GM19324 (cell line): ENCODE measurements around the gene AACS.

Experiments used
- ATAC-seq: cut with Tn5 transposase; IDR thresholded peaks from one replicate; pipeline ENCODE4 v1.9.1; 2021; ENCODE audit warnings: mild to moderate bottlenecking, moderate library complexity; ENCODE audit not compliant: unreplicated experiment, low FRiP score

The AACS gene

GRCh38 chr12:125148316-125148715, 83.1 kb downstream of the AACS start:
- no peak for ATAC-seq

- peak; percentile 85 for ATAC-seq
Measured at GRCh38 chr12:125149160-125150108, 84.2 kb downstream of the AACS start.

- ATAC-seq, result no peak
Measured at GRCh38 chr12:125151284-125151683, 86.0 kb downstream of the AACS start.

GRCh38 chr12:125152463-125152862, 87.2 kb downstream of the AACS start:
- no peak for ATAC-seq

GRCh38 chr12:125155366-125155765, 90.1 kb downstream of the AACS start:
- ATAC-seq, result no peak

- no peak for ATAC-seq
Measured at GRCh38 chr12:125157177-125157576, 91.9 kb downstream of the AACS start.

- no peak for ATAC-seq
Measured at GRCh38 chr12:125159702-125160101, 94.5 kb downstream of the AACS start.

GRCh38 chr12:125160281-125160955, 95.2 kb downstream of the AACS start:
- ATAC-seq, result no peak

GRCh38 chr12:125161712-125162022, 96.4 kb downstream of the AACS start:
- no peak for ATAC-seq

GRCh38 chr12:125162489-125163028, 97.3 kb downstream of the AACS start:
- no peak for ATAC-seq

GRCh38 chr12:125163148-125163547, 97.9 kb downstream of the AACS start:
- ATAC-seq, result no peak

GRCh38 chr12:125164541-125164940, 99.3 kb downstream of the AACS start:
- ATAC-seq, result no peak

- no peak for ATAC-seq
Measured at GRCh38 chr12:125166041-125166440, 100.8 kb downstream of the AACS start.

GRCh38 chr12:125167658-125168057, 102.4 kb downstream of the AACS start:
- no peak for ATAC-seq

GRCh38 chr12:125169451-125169850, 104.2 kb downstream of the AACS start:
- ATAC-seq, result no peak

GRCh38 chr12:125169870-125170269, 104.6 kb downstream of the AACS start:
- no peak for ATAC-seq

GRCh38 chr12:125171267-125171666, 106.0 kb downstream of the AACS start:
- ATAC-seq, result no peak

- no peak for ATAC-seq
Measured at GRCh38 chr12:125172231-125172850, 107.1 kb downstream of the AACS start.

GRCh38 chr12:125175576-125175975, 110.3 kb downstream of the AACS start:
- ATAC-seq, result no peak

- no peak for ATAC-seq
Measured at GRCh38 chr12:125178222-125178621, 113.0 kb downstream of the AACS start.

GRCh38 chr12:125180144-125180543, 114.9 kb downstream of the AACS start:
- no peak for ATAC-seq
